ENCODE measurements around the gene ZBTB38.

Gene ZBTB38

GRCh38 chr3:141386126-141386488, 17.8 kb downstream of the ZBTB38 start:
- Histone ChIP-seq H3K27ac (ENCODE audit: low read depth, low read length) (no peak overlapping the region), H2BK120ac (ENCODE audit: insufficient read depth, low read length, poor library complexity) (no peak overlapping the region), H2BK12ac (ENCODE audit: low read length) (no peak overlapping the region), H3K79me2 (ENCODE audit: control insufficient read depth, insufficient read depth, low read length, poor library complexity) (no peaks in the 10 kb centered on the region), H2AFZ (ENCODE audit: insufficient read depth, low read length, poor library complexity) (no peak overlapping the region), H4K12ac (ENCODE audit: low read depth, low read length) (no peak overlapping the region), H4K91ac (ENCODE audit: low read depth, low read length) (no peak overlapping the region), H3K9ac (ENCODE audit: low read length) (no peak overlapping the region), H3K36me3 (ENCODE audit: control insufficient read depth in 1 of 2, insufficient read depth in 2 of 2, low read length in 2 of 2) (peaks cover 1 to 10% of the 10 kb centered on the region in 2 experiments), H3K79me1 (ENCODE audit: low read length) (no peaks in the 10 kb centered on the region), H3K18ac (ENCODE audit: low read length) (no peak overlapping the region), H3K4me3 (ENCODE audit: low read depth, low read length) (no peak overlapping the region), H2BK5ac (ENCODE audit: low read depth, low read length, poor library complexity) (no peak overlapping the region), H4K8ac (ENCODE audit: low read depth, low read length) (no peak overlapping the region), H3K27me3 (ENCODE audit: insufficient read depth, low read length) (no peaks in the 10 kb centered on the region), H3K23ac (ENCODE audit: low read length) (no peak overlapping the region), H3K9me3 (ENCODE audit: insufficient read depth, low read depth, low read length) (no peaks in the 10 kb centered on the region), H3K4ac (ENCODE audit: low read depth, low read length) (no peak overlapping the region), H3K4me2 (ENCODE audit: low read length) (no peak overlapping the region), H2AK5ac (ENCODE audit: low read length) (no peak overlapping the region), H3K4me1 (ENCODE audit: control insufficient read depth in 1 of 2, insufficient read depth in 2 of 2, low read length in 2 of 2) (peaks cover under 1 to 4% of the 10 kb centered on the region in 2 experiments), H3K14ac (ENCODE audit: low read length) (no peak overlapping the region)
- no peak for DNase-seq
- WGBS (ENCODE audit: extremely low coverage, insufficient coverage, insufficient read length): no CpG with 5 or more reads among the region's 6 CpGs

DNA sequence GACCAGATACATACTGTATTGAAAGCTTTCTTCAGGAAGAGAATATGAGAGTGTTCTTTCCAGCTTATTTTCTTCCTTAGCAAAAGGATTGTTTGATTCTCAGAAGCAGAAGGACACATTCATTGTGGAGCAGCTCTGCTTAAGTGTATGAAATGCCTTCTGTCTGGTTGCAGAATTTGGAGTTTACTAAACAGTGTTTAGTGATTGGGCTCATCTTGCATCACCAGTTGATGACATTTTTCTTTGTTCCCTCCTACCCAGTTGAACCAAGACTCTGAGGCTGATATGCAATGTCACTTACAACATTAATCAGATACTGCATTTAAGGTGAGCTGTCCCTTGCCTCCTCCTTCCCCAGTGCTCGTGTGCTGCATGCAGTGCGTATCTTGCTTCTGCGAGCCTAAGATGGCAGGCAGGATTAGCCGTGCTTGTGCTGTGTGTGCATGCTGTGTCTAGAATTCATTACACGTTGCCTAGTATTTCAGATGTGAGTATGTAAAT, 18.4 kb downstream of the ZBTB38 start:
- Histone ChIP-seq H3K36me3 (ENCODE audit: control insufficient read depth in 1 of 2, insufficient read depth in 2 of 2, low read length in 2 of 2) (peaks cover 1 to 10% of the 10 kb centered on the region in 2 experiments), H3K4me1 (ENCODE audit: control insufficient read depth in 1 of 2, insufficient read depth in 2 of 2, low read length in 2 of 2) (peaks cover 4 to 7% of the 10 kb centered on the region in 2 experiments), H3K9ac (ENCODE audit: low read length) (no peak overlapping the region), H3K79me1 (ENCODE audit: low read length) (no peaks in the 10 kb centered on the region), H3K18ac (ENCODE audit: low read length) (no peak overlapping the region), H4K91ac (ENCODE audit: low read depth, low read length) (no peak overlapping the region), H2AFZ (ENCODE audit: insufficient read depth, low read length, poor library complexity) (no peak overlapping the region), H3K27me3 (ENCODE audit: insufficient read depth, low read length) (no peaks in the 10 kb centered on the region), H3K23ac (ENCODE audit: low read length) (no peak overlapping the region), H3K79me2 (ENCODE audit: control insufficient read depth, insufficient read depth, low read length, poor library complexity) (no peaks in the 10 kb centered on the region), H3K14ac (ENCODE audit: low read length) (no peak overlapping the region), H2AK5ac (ENCODE audit: low read length) (no peak overlapping the region), H3K9me3 (ENCODE audit: insufficient read depth, low read depth, low read length) (no peaks in the 10 kb centered on the region), H4K8ac (ENCODE audit: low read depth, low read length) (no peak overlapping the region), H3K4ac (ENCODE audit: low read depth, low read length) (no peak overlapping the region), H3K4me2 (ENCODE audit: low read length) (no peak overlapping the region), H3K4me3 (ENCODE audit: low read depth, low read length) (no peak overlapping the region), H2BK5ac (ENCODE audit: low read depth, low read length, poor library complexity) (no peak overlapping the region), H2BK12ac (ENCODE audit: low read length) (no peak overlapping the region), H4K12ac (ENCODE audit: low read depth, low read length) (no peak overlapping the region), H2BK120ac (ENCODE audit: insufficient read depth, low read length, poor library complexity) (no peak overlapping the region), H3K27ac (ENCODE audit: low read depth, low read length) (no peak overlapping the region)
- no peak for DNase-seq
- WGBS (ENCODE audit: extremely low coverage, insufficient coverage, insufficient read length): no CpG with 5 or more reads among the region's 5 CpGs

DNA sequence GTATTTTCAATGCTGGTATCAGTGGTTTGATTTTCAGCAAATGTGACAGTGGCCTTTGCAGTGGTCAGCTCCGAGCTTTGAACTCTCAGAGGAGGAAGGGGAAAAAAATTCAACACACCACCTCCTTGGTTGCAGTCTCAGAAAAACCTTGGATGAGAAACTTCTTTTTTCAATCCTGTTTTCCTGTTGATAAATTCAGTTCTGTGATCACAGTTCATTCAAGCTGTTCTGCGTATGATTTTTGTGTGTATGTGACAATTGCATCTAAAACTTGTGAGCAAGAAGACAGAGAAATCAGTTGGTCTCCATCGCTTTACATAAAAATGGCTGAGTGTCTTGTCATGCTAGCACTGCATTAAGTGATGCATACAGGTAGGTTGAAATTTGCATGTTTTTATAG, 19.2 kb downstream of the ZBTB38 start:
- H3K14ac ChIP-seq (ENCODE audit: low read length): no peak overlapping the region
- H2AFZ ChIP-seq (ENCODE audit: insufficient read depth, low read length, poor library complexity): no peak overlapping the region
- no peaks in the 10 kb centered on the region for H3K27me3 ChIP-seq (ENCODE audit: insufficient read depth, low read length)
- peaks cover 2% of the 10 kb centered on the region for H3K79me1 ChIP-seq (ENCODE audit: low read length)
- H3K27ac ChIP-seq (ENCODE audit: low read depth, low read length): no peak overlapping the region
- H2AK5ac ChIP-seq (ENCODE audit: low read length): no peak overlapping the region
- no peak overlapping the region for H4K8ac ChIP-seq (ENCODE audit: low read depth, low read length)
- no peaks in the 10 kb centered on the region for H3K79me2 ChIP-seq (ENCODE audit: control insufficient read depth, insufficient read depth, low read length, poor library complexity)
- no peak overlapping the region for H3K4me3 ChIP-seq (ENCODE audit: low read depth, low read length)
- no peaks in the 10 kb centered on the region for H3K9me3 ChIP-seq (ENCODE audit: insufficient read depth, low read depth, low read length)
- H3K23ac ChIP-seq (ENCODE audit: low read length): no peak overlapping the region
- no peak overlapping the region for H3K4ac ChIP-seq (ENCODE audit: low read depth, low read length)
- no peak overlapping the region for H3K4me2 ChIP-seq (ENCODE audit: low read length)
- H3K9ac ChIP-seq (ENCODE audit: low read length): no peak overlapping the region
- no peak overlapping the region for H2BK5ac ChIP-seq (ENCODE audit: low read depth, low read length, poor library complexity)
- H2BK120ac ChIP-seq (ENCODE audit: insufficient read depth, low read length, poor library complexity): no peak overlapping the region
- no peak overlapping the region for H4K91ac ChIP-seq (ENCODE audit: low read depth, low read length)
- H3K18ac ChIP-seq (ENCODE audit: low read length): no peak overlapping the region
- H2BK12ac ChIP-seq (ENCODE audit: low read length): no peak overlapping the region
- H3K4me1 ChIP-seq (ENCODE audit: control insufficient read depth in 1 of 2, insufficient read depth in 2 of 2, low read length in 2 of 2): peaks cover 9 to 12% of the 10 kb centered on the region in 2 experiments
- H4K12ac ChIP-seq (ENCODE audit: low read depth, low read length): no peak overlapping the region
- H3K36me3 ChIP-seq (ENCODE audit: control insufficient read depth in 1 of 2, insufficient read depth in 2 of 2, low read length in 2 of 2): peaks cover 1 to 8% of the 10 kb centered on the region in 2 experiments
- no peak for DNase-seq
- no CpG with 5 or more reads among the region's 3 CpGs for WGBS (ENCODE audit: extremely low coverage, insufficient coverage, insufficient read length)

- H2AK5ac ChIP-seq (ENCODE audit: low read length): no peak overlapping the region
- no peak overlapping the region for H2AFZ ChIP-seq (ENCODE audit: insufficient read depth, low read length, poor library complexity)
- H4K8ac ChIP-seq (ENCODE audit: low read depth, low read length): no peak overlapping the region
- H2BK12ac ChIP-seq (ENCODE audit: low read length): no peak overlapping the region
- H4K91ac ChIP-seq (ENCODE audit: low read depth, low read length): no peak overlapping the region
- no peak overlapping the region for H2BK120ac ChIP-seq (ENCODE audit: insufficient read depth, low read length, poor library complexity)
- no peak overlapping the region for H3K18ac ChIP-seq (ENCODE audit: low read length)
- no peak overlapping the region for H4K12ac ChIP-seq (ENCODE audit: low read depth, low read length)
- H3K23ac ChIP-seq (ENCODE audit: low read length): no peak overlapping the region
- peaks cover under 1% of the 10 kb centered on the region for H3K79me2 ChIP-seq (ENCODE audit: control insufficient read depth, insufficient read depth, low read length, poor library complexity)
- H3K4ac ChIP-seq (ENCODE audit: low read depth, low read length): no peak overlapping the region
- no peak overlapping the region for H3K4me2 ChIP-seq (ENCODE audit: low read length)
- no peak overlapping the region for H3K4me3 ChIP-seq (ENCODE audit: low read depth, low read length)
- peaks cover 3% of the 10 kb centered on the region for H3K79me1 ChIP-seq (ENCODE audit: low read length)
- H3K27me3 ChIP-seq (ENCODE audit: insufficient read depth, low read length): no peaks in the 10 kb centered on the region
- peaks cover 1 to 5% of the 10 kb centered on the region in 2 experiments for H3K36me3 ChIP-seq (ENCODE audit: control insufficient read depth in 1 of 2, insufficient read depth in 2 of 2, low read length in 2 of 2)
- no peak overlapping the region for H3K9ac ChIP-seq (ENCODE audit: low read length)
- peaks cover 13 to 18% of the 10 kb centered on the region in 2 experiments for H3K4me1 ChIP-seq (ENCODE audit: control insufficient read depth in 1 of 2, insufficient read depth in 2 of 2, low read length in 2 of 2)
- no CpG with 5 or more reads among the region's 3 CpGs for WGBS (ENCODE audit: extremely low coverage, insufficient coverage, insufficient read length)
- no peak overlapping the region for H2BK5ac ChIP-seq (ENCODE audit: low read depth, low read length, poor library complexity)
- H3K14ac ChIP-seq (ENCODE audit: low read length): no peak overlapping the region
- no peak for DNase-seq
- H3K27ac ChIP-seq (ENCODE audit: low read depth, low read length): no peak overlapping the region
- H3K9me3 ChIP-seq (ENCODE audit: insufficient read depth, low read depth, low read length): no peaks in the 10 kb centered on the region
Observed at GRCh38 chr3:141388395-141388794, 20.1 kb downstream of the ZBTB38 start.
